Heart left ventricle (tissue), 13 donors: ENCODE data around the gene NFIX.

Experiments
- POLR2A ChIP-seq, 2 donors: fragments of 450-650 bp; IDR thresholded peaks; one replicate each; pipeline ENCODE4 v1.6.1; 2017; ENCODE audit warnings: antibody characterized with exemption in 2 of 2, mild to moderate bottlenecking in 2 of 2, moderate library complexity in 2 of 2
- TF ChIP-seq, protein P1 (sequence below), 12 donors: fragments of 200-600 bp; sonication (generic) in 4 of 12; IDR thresholded peaks; one replicate each; pipeline versions ENCODE4 v1.5.0 to v1.8.0; 2018 to 2022; ENCODE audit warnings: antibody characterized with exemption in 12 of 12, mild to moderate bottlenecking in 5 of 12
- donor health status: ischemic (EF 13 %, LVEDD 7.1; RV severe dilation, severe dysfunction).
- donor health status: DM: no; HTN: yes; CAD: no.
- donor health status: DM: no; HTN: no; CAD: no.
- donor health status: ischemic (EF 25% LVEDD 6.9; RV normal size, moderate dysfunction).
- donor health status: ischemic (EF 25% LVEDD 5.7; RV mildly dilated, moderate dysfunction).
- donor health status: ischemic (EF 35%, LVEDD 5.7; RV mildly dilated, moderate dysfunction).
- donor health status: nonischemic (EF 11% LVEDD 7.7; RV severe dilation, severe dysfunction).
- donor health status: DM: yes; HTN: yes; CAD: no.
- donor health status: PGD.
- donor health status: ischemic (EF 29% LVEDD 5.4; RV normal size, mild dysfunction).
- donor health status: nonischemic (EF 23%, LVEDD 6.1; RV moderate dilation, normal function).

DNA sequence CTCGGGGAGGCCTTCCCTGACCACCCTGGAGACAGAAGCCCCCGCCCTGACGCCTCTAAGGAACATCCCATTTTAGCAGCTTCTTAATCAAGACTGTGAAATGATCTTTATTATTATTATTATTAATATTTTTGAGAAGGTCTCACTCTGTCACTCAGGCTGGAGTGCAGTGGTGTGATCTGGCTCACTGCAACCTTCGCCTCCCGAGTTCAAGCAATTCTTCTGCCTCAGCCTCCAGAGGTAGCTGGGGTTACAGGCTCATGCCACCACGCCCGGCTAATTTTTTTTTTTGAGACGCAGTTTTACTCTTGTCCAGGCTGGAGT lies 29.5 kb upstream of the NFIX start:
- no peak for TF ChIP-seq POLR2A (IDR thresholded peaks at IDR 0.05)
- TF ChIP-seq, protein P1, sequence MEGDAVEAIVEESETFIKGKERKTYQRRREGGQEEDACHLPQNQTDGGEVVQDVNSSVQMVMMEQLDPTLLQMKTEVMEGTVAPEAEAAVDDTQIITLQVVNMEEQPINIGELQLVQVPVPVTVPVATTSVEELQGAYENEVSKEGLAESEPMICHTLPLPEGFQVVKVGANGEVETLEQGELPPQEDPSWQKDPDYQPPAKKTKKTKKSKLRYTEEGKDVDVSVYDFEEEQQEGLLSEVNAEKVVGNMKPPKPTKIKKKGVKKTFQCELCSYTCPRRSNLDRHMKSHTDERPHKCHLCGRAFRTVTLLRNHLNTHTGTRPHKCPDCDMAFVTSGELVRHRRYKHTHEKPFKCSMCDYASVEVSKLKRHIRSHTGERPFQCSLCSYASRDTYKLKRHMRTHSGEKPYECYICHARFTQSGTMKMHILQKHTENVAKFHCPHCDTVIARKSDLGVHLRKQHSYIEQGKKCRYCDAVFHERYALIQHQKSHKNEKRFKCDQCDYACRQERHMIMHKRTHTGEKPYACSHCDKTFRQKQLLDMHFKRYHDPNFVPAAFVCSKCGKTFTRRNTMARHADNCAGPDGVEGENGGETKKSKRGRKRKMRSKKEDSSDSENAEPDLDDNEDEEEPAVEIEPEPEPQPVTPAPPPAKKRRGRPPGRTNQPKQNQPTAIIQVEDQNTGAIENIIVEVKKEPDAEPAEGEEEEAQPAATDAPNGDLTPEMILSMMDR (IDR thresholded peaks at IDR 0.05) = no peak
